Astrocyte (in vitro differentiated cells and primary cell): ENCODE data around the gene XDH. TPM values are rescaled to one million over a fixed set of nuclear protein-coding genes. Genes with fewer than 3 reads are reported as not detected.

ENCODE experiments used
- DNase-seq: peaks from one replicate; pipeline ENCODE4 v3.0.0-alpha.2; 2010; ENCODE audit warnings: low read depth
- FAIRE-seq: peaks from 2 replicates; lab custom pipeline; 2011; peaks lifted over from hg19 to GRCh38; lab: Jason Lieb, UNC
- H2AFZ ChIP-seq: 2 replicates; pipeline ENCODE4 v1.6.0; 2012; ENCODE audit warnings: low read depth, low read length, inconsistent platforms
- H3K27ac ChIP-seq: 2 replicates; pipeline ENCODE4 v1.5.1; 2011; ENCODE audit warnings: low read depth, low read length, inconsistent platforms
- H3K27me3 ChIP-seq: 2 replicates; pipeline ENCODE4 v1.6.0; 2011; ENCODE audit warnings: low read length, inconsistent platforms; ENCODE audit not compliant: insufficient read depth
- H3K36me3 ChIP-seq: 2 replicates; pipeline ENCODE4 v1.5.1; 2011; ENCODE audit warnings: low read length, inconsistent platforms; ENCODE audit not compliant: insufficient read depth
- H3K4me1 ChIP-seq: 2 replicates; pipeline ENCODE4 v1.5.1; 2011; ENCODE audit warnings: low read length, inconsistent platforms; ENCODE audit not compliant: insufficient read depth
- H3K4me2 ChIP-seq: 2 replicates; pipeline ENCODE4 v1.6.0; 2012; ENCODE audit warnings: low read length, inconsistent platforms
- H3K4me3 ChIP-seq: 2 replicates; pipeline ENCODE4 v1.5.1; 2011; ENCODE audit warnings: low read depth, mild to moderate bottlenecking, low read length, inconsistent platforms; ENCODE audit not compliant: insufficient read depth
- H3K79me2 ChIP-seq: 2 replicates; pipeline ENCODE4 v1.6.0; 2012; ENCODE audit warnings: mild to moderate bottlenecking, low read length, inconsistent platforms; ENCODE audit not compliant: insufficient read depth
- H3K9ac ChIP-seq: 2 replicates; pipeline ENCODE4 v1.6.0; 2012; ENCODE audit warnings: mild to moderate bottlenecking, low read length, inconsistent platforms
- H3K9me3 ChIP-seq: 2 replicates; pipeline ENCODE4 v1.5.1; 2012; ENCODE audit warnings: low read depth, mild to moderate bottlenecking, low read length, inconsistent platforms; ENCODE audit not compliant: insufficient read depth
- H4K20me1 ChIP-seq: 2 replicates; pipeline ENCODE4 v1.6.0; 2012; ENCODE audit warnings: low read length, inconsistent platforms; ENCODE audit not compliant: insufficient read depth
- H3K27ac Mint-ChIP-seq: one replicate; pipeline ENCODE4 v1.8.0; 2021; ENCODE audit warnings: mild to moderate bottlenecking, mixed read lengths; ENCODE audit not compliant: unreplicated experiment
- H3K27me3 Mint-ChIP-seq: one replicate; pipeline ENCODE4 v1.8.0; 2021; ENCODE audit warnings: low read depth, mixed read lengths; ENCODE audit not compliant: unreplicated experiment
- H3K36me3 Mint-ChIP-seq: one replicate; pipeline ENCODE4 v1.8.0; 2021; ENCODE audit warnings: low read depth, mixed read lengths; ENCODE audit not compliant: unreplicated experiment
- H3K4me1 Mint-ChIP-seq: one replicate; pipeline ENCODE4 v1.8.0; 2021; ENCODE audit warnings: low read depth, mixed read lengths; ENCODE audit not compliant: unreplicated experiment
- H3K4me3 Mint-ChIP-seq: one replicate; pipeline ENCODE4 v1.8.0; 2021; ENCODE audit warnings: mild to moderate bottlenecking, moderate library complexity, mixed read lengths; ENCODE audit not compliant: unreplicated experiment
- H3K9me3 Mint-ChIP-seq: one replicate; pipeline ENCODE4 v1.8.0; 2021; ENCODE audit warnings: mild to moderate bottlenecking, mixed read lengths; ENCODE audit not compliant: unreplicated experiment
- CTCF ChIP-seq: IDR thresholded peaks from 2 replicates; pipeline ENCODE4 v1.5.1; 2011; ENCODE audit warnings: low read depth, mild to moderate bottlenecking, inconsistent platforms, low read length, moderate library complexity; ENCODE audit not compliant: insufficient read depth
- EZH2 ChIP-seq: IDR thresholded peaks from 2 replicates; pipeline ENCODE4 v1.6.1; 2012; ENCODE audit warnings: mild to moderate bottlenecking, low read length, inconsistent platforms; ENCODE audit not compliant: insufficient read depth
- total RNA-seq: library from RNA; stranded (reverse); gene quantifications from 2 replicates; pipeline ENCODE4 v1.2.1, GENCODE V29; 2021

XDH gene
- total RNA-seq, 1 donor from 2014 or later, result 2.2 TPM

GRCh38 chr2:31421634-31422033 lies 7.1 kb upstream of the XDH start:
- Histone ChIP-seq H3K79me2 (no peaks in the 10 kb centered on the region), H3K36me3 (no peaks in the 10 kb centered on the region), H3K9me3 (peaks cover 5% of the 10 kb centered on the region), H3K9ac (no peak overlapping the region), H2AFZ (no peak overlapping the region), H3K27me3 (no peaks in the 10 kb centered on the region), H3K27ac (no peak overlapping the region), H3K4me1 (no peaks in the 10 kb centered on the region), H4K20me1 (no peaks in the 10 kb centered on the region), H3K4me3 (no peak overlapping the region), H3K4me2 (no peak overlapping the region)
- DNase-seq (no peak), FAIRE-seq (no peak)
- Mint-ChIP-seq H3K4me1 (no peaks in the 10 kb centered on the region), H3K9me3 (peaks cover 4% of the 10 kb centered on the region), H3K4me3 (no peak overlapping the region), H3K36me3 (no peaks in the 10 kb centered on the region), H3K27ac (no peak overlapping the region), H3K27me3 (no peaks in the 10 kb centered on the region)
- TF ChIP-seq EZH2 (no peak), CTCF (no peak)

- no peaks in the 10 kb centered on the region for H3K79me2 ChIP-seq
- H3K4me3 ChIP-seq, result no peak overlapping the region
- H3K36me3 ChIP-seq, result no peaks in the 10 kb centered on the region
- no peaks in the 10 kb centered on the region for H3K4me1 ChIP-seq
- no peak overlapping the region for H3K4me2 ChIP-seq
- TF ChIP-seq CTCF, result no peak
- TF ChIP-seq EZH2, result no peak
- H4K20me1 ChIP-seq, result no peaks in the 10 kb centered on the region
- no peak overlapping the region for H2AFZ ChIP-seq
- Mint-ChIP-seq H3K27me3 (no peaks in the 10 kb centered on the region), H3K4me3 (no peak overlapping the region), H3K27ac (no peak overlapping the region), H3K36me3 (no peaks in the 10 kb centered on the region), H3K9me3 (peaks cover 4% of the 10 kb centered on the region), H3K4me1 (no peaks in the 10 kb centered on the region)
- no peak overlapping the region for H3K9ac ChIP-seq
- no peak overlapping the region for H3K27ac ChIP-seq
- FAIRE-seq, result no peak
- H3K9me3 ChIP-seq, result peaks cover 5% of the 10 kb centered on the region
- DNase-seq, result peak; percentile 39
- H3K27me3 ChIP-seq, result no peaks in the 10 kb centered on the region
Measured at GRCh38 chr2:31420936-31421335, 6.4 kb upstream of the XDH start.

- Histone ChIP-seq H3K4me3 (no peak overlapping the region), H3K4me2 (no peak overlapping the region), H2AFZ (no peak overlapping the region), H3K4me1 (no peaks in the 10 kb centered on the region), H3K36me3 (no peaks in the 10 kb centered on the region), H3K27ac (no peak overlapping the region), H3K9me3 (peaks cover 5% of the 10 kb centered on the region), H4K20me1 (no peaks in the 10 kb centered on the region), H3K79me2 (no peaks in the 10 kb centered on the region), H3K27me3 (no peaks in the 10 kb centered on the region), H3K9ac (no peak overlapping the region)
- no peak overlapping the region for H3K27ac Mint-ChIP-seq
- H3K9me3 Mint-ChIP-seq, result peaks cover 4% of the 10 kb centered on the region
- DNase-seq (no peak), FAIRE-seq (no peak)
- H3K4me3 Mint-ChIP-seq, result no peak overlapping the region
- H3K36me3 Mint-ChIP-seq, result no peaks in the 10 kb centered on the region
- H3K27me3 Mint-ChIP-seq, result peaks cover 1% of the 10 kb centered on the region
- TF ChIP-seq EZH2, result no peak
- peaks cover 6% of the 10 kb centered on the region for H3K4me1 Mint-ChIP-seq
Measured at GRCh38 chr2:31419386-31419785, 4.8 kb upstream of the XDH start.
